ENCODE results near the gene CYP1A1. TPM values are rescaled to one million over a fixed set of nuclear protein-coding genes. Genes with fewer than 3 reads are reported as not detected.

The CYP1A1 gene
- total and polyA plus RNA-seq, 12 donors: 0.11 to 2.2 (median 0.96) TPM; not detected in 9

DNA sequence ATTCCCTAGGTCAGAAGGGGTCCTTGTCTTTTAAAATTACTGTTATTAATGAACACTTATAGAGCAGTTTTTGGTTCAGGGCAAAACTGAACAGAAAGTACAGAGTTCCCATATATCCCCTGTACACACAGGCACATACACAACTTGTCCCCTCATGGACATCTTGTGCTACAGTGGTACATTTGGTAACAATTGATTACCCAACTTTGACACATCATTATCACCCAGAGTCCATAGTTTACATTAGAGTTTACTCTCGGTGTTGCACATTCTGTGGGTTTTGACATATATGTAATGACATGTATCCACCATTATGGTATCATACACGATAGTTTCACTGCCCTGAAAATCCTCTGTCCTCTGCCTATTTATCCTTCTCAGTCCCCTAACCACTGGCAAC lies 28.5 kb downstream of the CYP1A1 start:
- H3K4me1 ChIP-seq (replicated peaks in 1 of 2): peaks cover 0 to 23% of the 10 kb centered on the region in 2 donors
- WGBS, 4 donors: 44 to 69% (median 52%) methylated on average over 2 of the region's 2 CpGs
- H3K36me3 ChIP-seq (replicated peaks in 1 of 2): no peaks in the 10 kb centered on the region
- DNase-seq: no peak
- peak overlapping the region in 1 of 4 donors; percentile 81 for H3K4me3 ChIP-seq
- no peak for TF ChIP-seq POLR2A (IDR thresholded peaks at IDR 0.05)
- TF ChIP-seq, protein P1, sequence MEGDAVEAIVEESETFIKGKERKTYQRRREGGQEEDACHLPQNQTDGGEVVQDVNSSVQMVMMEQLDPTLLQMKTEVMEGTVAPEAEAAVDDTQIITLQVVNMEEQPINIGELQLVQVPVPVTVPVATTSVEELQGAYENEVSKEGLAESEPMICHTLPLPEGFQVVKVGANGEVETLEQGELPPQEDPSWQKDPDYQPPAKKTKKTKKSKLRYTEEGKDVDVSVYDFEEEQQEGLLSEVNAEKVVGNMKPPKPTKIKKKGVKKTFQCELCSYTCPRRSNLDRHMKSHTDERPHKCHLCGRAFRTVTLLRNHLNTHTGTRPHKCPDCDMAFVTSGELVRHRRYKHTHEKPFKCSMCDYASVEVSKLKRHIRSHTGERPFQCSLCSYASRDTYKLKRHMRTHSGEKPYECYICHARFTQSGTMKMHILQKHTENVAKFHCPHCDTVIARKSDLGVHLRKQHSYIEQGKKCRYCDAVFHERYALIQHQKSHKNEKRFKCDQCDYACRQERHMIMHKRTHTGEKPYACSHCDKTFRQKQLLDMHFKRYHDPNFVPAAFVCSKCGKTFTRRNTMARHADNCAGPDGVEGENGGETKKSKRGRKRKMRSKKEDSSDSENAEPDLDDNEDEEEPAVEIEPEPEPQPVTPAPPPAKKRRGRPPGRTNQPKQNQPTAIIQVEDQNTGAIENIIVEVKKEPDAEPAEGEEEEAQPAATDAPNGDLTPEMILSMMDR (IDR thresholded peaks at IDR 0.05): no peak
- H3K9me3 ChIP-seq (replicated peaks in 1 of 3): no peaks in the 10 kb centered on the region
- no peaks in the 10 kb centered on the region for H3K27me3 ChIP-seq
- no peak overlapping the region for H3K27ac ChIP-seq
- intact Hi-C loops (cut with DNase I): no loop called here

DNA sequence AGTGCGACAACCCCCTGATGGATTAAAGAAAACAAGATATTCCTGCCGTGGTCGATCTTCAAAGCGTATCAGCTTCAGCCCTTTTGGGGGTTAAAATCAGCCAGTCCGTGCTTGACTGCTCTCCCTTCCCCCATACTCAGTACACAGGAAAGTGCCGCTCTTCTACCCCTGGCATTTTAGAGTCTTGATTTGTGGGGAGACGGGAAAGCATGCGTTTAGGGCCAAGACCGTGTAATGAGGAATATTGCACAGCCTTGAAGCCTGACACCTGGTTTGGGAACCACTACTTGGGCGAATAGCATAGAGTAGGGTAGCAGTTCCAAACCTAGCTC lies 29.0 kb downstream of the CYP1A1 start:
- no peak for DNase-seq
- Histone ChIP-seq H3K9me3 (replicated peaks in 1 of 3) (no peaks in the 10 kb centered on the region), H3K4me1 (replicated peaks in 1 of 2) (peaks cover 0 to 23% of the 10 kb centered on the region in 2 donors), H3K27me3 (no peaks in the 10 kb centered on the region), H3K4me3 (peak overlapping the region; percentile 5 to 87 (median 64)), H3K36me3 (replicated peaks in 1 of 2) (no peaks in the 10 kb centered on the region), H3K27ac (peak overlapping the region in 2 of 5 donors; percentile 70 to 87)
- no peak for TF ChIP-seq POLR2A (IDR thresholded peaks at IDR 0.05)
- TF ChIP-seq, protein P1 (IDR thresholded peaks at IDR 0.05): no peak
- WGBS, 4 donors: 4 to 9% (median 6%) methylated on average over 10 of the region's 10 CpGs
- intact Hi-C loops (cut with DNase I): no loop called here

GRCh38 chr15:74695597-74696397 lies 29.5 kb downstream of the CYP1A1 start, which contains the start of gene EDC3:
TSS of gene EDC3 (minus strand) at chr15:74696024. CDS start at chr15:74675124, 20,900 bp downstream.
- Histone ChIP-seq H3K27me3 (no peaks in the 10 kb centered on the region), H3K36me3 (replicated peaks in 1 of 2) (no peaks in the 10 kb centered on the region), H3K27ac (peak within 1 kb of the TSS in 4 of 5 donors; percentile 34 to 87 (median 64)), H3K4me3 (peak within 1 kb of the TSS; percentile 15 to 87 (median 64)), H3K4me1 (replicated peaks in 1 of 2) (peaks cover 0 to 23% of the 10 kb centered on the region in 2 donors), H3K9me3 (replicated peaks in 1 of 3) (no peaks in the 10 kb centered on the region)
- TF ChIP-seq, protein P1 (IDR thresholded peaks at IDR 0.05): no peak
- no peak for TF ChIP-seq POLR2A (IDR thresholded peaks at IDR 0.05)
- intact Hi-C loops (cut with DNase I): no loop called here
- DNase-seq: peak; percentile 81 to 92 (median 90)
- 0 to 1% (median 1%) methylated on average over 27 to 46 of the region's 46 CpGs for WGBS, 4 donors

GRCh38 chr15:74692327-74692726 lies 33.0 kb downstream of the CYP1A1 start:
- no peaks in the 10 kb centered on the region for H3K36me3 ChIP-seq (replicated peaks in 1 of 2)
- H3K27ac ChIP-seq: no peak overlapping the region
- peaks cover 0 to 26% of the 10 kb centered on the region in 2 donors for H3K4me1 ChIP-seq (replicated peaks in 1 of 2)
- no peaks in the 10 kb centered on the region for H3K27me3 ChIP-seq
- no peak overlapping the region for H3K4me3 ChIP-seq
- no peak for DNase-seq
- intact Hi-C loops (cut with DNase I): no loop called here
- no peaks in the 10 kb centered on the region for H3K9me3 ChIP-seq (replicated peaks in 1 of 3)
- 83 to 96% (median 88%) methylated on average over 1 of the region's 1 CpG for WGBS, 4 donors
- TF ChIP-seq, protein P1 (IDR thresholded peaks at IDR 0.05): no peak
- no peak for TF ChIP-seq POLR2A (IDR thresholded peaks at IDR 0.05)

All from adrenal gland (tissue), 12 donors.